HEK293 (cell line): Measurements from ENCODE around the gene MOV10L1.

Experiments used
- BCL11B ChIP-seq: fragments of 450-650 bp; formaldehyde crosslinking; IDR thresholded peaks from 2 replicates; pipeline ENCODE4 v1.5.1; 2016; ENCODE audit warnings: low read depth, missing biosample characterization, missing genetic modification characterization
- GFI1B ChIP-seq: fragments of 450-650 bp; formaldehyde crosslinking; IDR thresholded peaks from 2 replicates; pipeline ENCODE4 v1.5.1; 2016; ENCODE audit warnings: missing biosample characterization, missing genetic modification characterization
- KLF1 ChIP-seq: fragments of 450-650 bp; formaldehyde crosslinking; IDR thresholded peaks from 2 replicates; pipeline ENCODE4 v1.5.1; 2016; ENCODE audit warnings: missing biosample characterization, missing genetic modification characterization
- RBAK ChIP-seq: fragments of 450-650 bp; formaldehyde crosslinking; IDR thresholded peaks from 2 replicates; pipeline ENCODE4 v1.5.1; 2016; ENCODE audit warnings: missing biosample characterization, missing genetic modification characterization
- SP7 ChIP-seq: fragments of 450-650 bp; formaldehyde crosslinking; IDR thresholded peaks from 2 replicates; pipeline ENCODE4 v1.5.1; 2016; ENCODE audit warnings: missing biosample characterization, missing genetic modification characterization
- ZBTB48 ChIP-seq: fragments of 450-650 bp; formaldehyde crosslinking; IDR thresholded peaks from 2 replicates; pipeline ENCODE4 v1.5.1; 2016; ENCODE audit warnings: missing biosample characterization, missing genetic modification characterization
- ZBTB7A ChIP-seq: fragments of 450-650 bp; formaldehyde crosslinking; IDR thresholded peaks from 2 replicates; pipeline ENCODE4 v1.5.1; 2016; ENCODE audit warnings: low read depth, missing biosample characterization, missing genetic modification characterization
- ZNF121 ChIP-seq: fragments of 450-650 bp; formaldehyde crosslinking; IDR thresholded peaks from 2 replicates; pipeline ENCODE4 v1.5.1; 2016; ENCODE audit warnings: missing biosample characterization, missing genetic modification characterization
- ZNF133 ChIP-seq: fragments of 450-650 bp; formaldehyde crosslinking; IDR thresholded peaks from 2 replicates; pipeline ENCODE4 v1.5.1; 2016; ENCODE audit warnings: missing biosample characterization, missing genetic modification characterization
- ZNF140 ChIP-seq: fragments of 450-650 bp; formaldehyde crosslinking; IDR thresholded peaks from 2 replicates; pipeline ENCODE4 v1.5.1; 2016; ENCODE audit warnings: missing biosample characterization, missing genetic modification characterization
- ZNF155 ChIP-seq: fragments of 450-650 bp; formaldehyde crosslinking; IDR thresholded peaks from 2 replicates; pipeline ENCODE4 v1.5.1; 2016; ENCODE audit warnings: missing biosample characterization, missing genetic modification characterization
- ZNF239 ChIP-seq: fragments of 450-650 bp; formaldehyde crosslinking; IDR thresholded peaks from 2 replicates; pipeline ENCODE4 v1.5.1; 2016; ENCODE audit warnings: missing biosample characterization, missing genetic modification characterization
- ZNF274 ChIP-seq, 2 experiments: fragments of 200-500 bp in 1 of 2; fragments of 450-650 bp in 1 of 2; sonication (Bioruptor generic) in 1 of 2; formaldehyde crosslinking in 1 of 2; IDR thresholded peaks; 2 replicates each; pipeline versions ENCODE4 v1.5.1 to v1.6.1; 2014 to 2016; ENCODE audit warnings: borderline replicate concordance in 1 of 2, inconsistent platforms in 1 of 2, low read length in 1 of 2, missing biosample characterization in 1 of 2, missing genetic modification characterization in 1 of 2
- ZNF280C ChIP-seq: fragments of 450-650 bp; formaldehyde crosslinking; IDR thresholded peaks from 2 replicates; pipeline ENCODE4 v1.5.1; 2016; ENCODE audit warnings: missing biosample characterization, missing genetic modification characterization
- ZNF280D ChIP-seq: fragments of 450-650 bp; formaldehyde crosslinking; IDR thresholded peaks from 2 replicates; pipeline ENCODE4 v1.5.1; 2016; ENCODE audit warnings: missing biosample characterization, missing genetic modification characterization
- ZNF302 ChIP-seq: fragments of 450-650 bp; formaldehyde crosslinking; IDR thresholded peaks from 2 replicates; pipeline ENCODE4 v1.5.1; 2016; ENCODE audit warnings: missing biosample characterization, missing genetic modification characterization, low read depth
- ZNF335 ChIP-seq: fragments of 450-650 bp; formaldehyde crosslinking; conservative IDR thresholded peaks from 2 replicates; pipeline ENCODE4 v1.5.1; 2016; ENCODE audit warnings: missing biosample characterization, missing genetic modification characterization
- ZNF404 ChIP-seq: fragments of 450-650 bp; formaldehyde crosslinking; IDR thresholded peaks from 2 replicates; pipeline ENCODE4 v1.5.1; 2017; ENCODE audit warnings: missing biosample characterization, missing genetic modification characterization
- ZNF426 ChIP-seq: fragments of 450-650 bp; formaldehyde crosslinking; IDR thresholded peaks from 2 replicates; pipeline ENCODE4 v1.5.1; 2017; ENCODE audit warnings: missing biosample characterization, missing genetic modification characterization, mild to moderate bottlenecking, inconsistent platforms, moderate library complexity
- ZNF518A ChIP-seq: fragments of 450-650 bp; formaldehyde crosslinking; conservative IDR thresholded peaks from 2 replicates; pipeline ENCODE4 v1.5.1; 2016; ENCODE audit warnings: low read depth, missing biosample characterization, missing genetic modification characterization
- ZNF521 ChIP-seq: fragments of 450-650 bp; formaldehyde crosslinking; IDR thresholded peaks from 2 replicates; pipeline ENCODE4 v1.5.1; 2017; ENCODE audit warnings: missing biosample characterization, mild to moderate bottlenecking, missing genetic modification characterization
- ZNF529 ChIP-seq: fragments of 450-650 bp; formaldehyde crosslinking; IDR thresholded peaks from 2 replicates; pipeline ENCODE4 v1.5.1; 2017; ENCODE audit warnings: missing genetic modification characterization, missing biosample characterization; ENCODE audit not compliant: insufficient replicate concordance
- ZNF664 ChIP-seq: fragments of 450-650 bp; formaldehyde crosslinking; IDR thresholded peaks from 2 replicates; pipeline ENCODE4 v1.5.1; 2016; ENCODE audit warnings: missing biosample characterization, missing genetic modification characterization
- ZNF692 ChIP-seq: fragments of 450-650 bp; formaldehyde crosslinking; IDR thresholded peaks from 2 replicates; pipeline ENCODE4 v1.5.1; 2016; ENCODE audit warnings: missing biosample characterization, missing genetic modification characterization
- ZNF747 ChIP-seq: fragments of 450-650 bp; formaldehyde crosslinking; IDR thresholded peaks from 2 replicates; pipeline ENCODE4 v1.5.1; 2016; ENCODE audit warnings: missing biosample characterization, missing genetic modification characterization
- ZNF777 ChIP-seq: fragments of 450-650 bp; formaldehyde crosslinking; IDR thresholded peaks from 2 replicates; pipeline ENCODE4 v1.5.1; 2017; ENCODE audit warnings: missing biosample characterization, missing genetic modification characterization, borderline replicate concordance
- ZSCAN16 ChIP-seq: fragments of 450-650 bp; formaldehyde crosslinking; IDR thresholded peaks from 2 replicates; pipeline ENCODE4 v1.5.1; 2016; ENCODE audit warnings: missing biosample characterization, missing genetic modification characterization
- ZSCAN23 ChIP-seq: fragments of 450-650 bp; formaldehyde crosslinking; IDR thresholded peaks from 2 replicates; pipeline ENCODE4 v1.5.1; 2016; ENCODE audit warnings: missing biosample characterization, missing genetic modification characterization
- ZSCAN30 ChIP-seq: fragments of 450-650 bp; IDR thresholded peaks from 2 replicates; pipeline ENCODE4 v1.5.1; 2018; ENCODE audit warnings: missing biosample characterization, mild to moderate bottlenecking, missing genetic modification characterization, moderate library complexity

The MOV10L1 gene

GRCh38 chr22:50185375-50186087 lies 95.7 kb downstream of the MOV10L1 start, which contains the start of gene TRABD (continued):
- no peak for TF ChIP-seq ZBTB7A (tag by site-specific recombination)
- TF ChIP-seq ZNF404: no peak
- no peak for TF ChIP-seq BCL11B
- TF ChIP-seq ZNF747: no peak
- TF ChIP-seq GFI1B (tag by site-specific recombination): no peak
- no peak for TF ChIP-seq ZNF274 (IDR thresholded peaks at IDR 0.05; ENCODE audit: low read length)
- TF ChIP-seq ZNF274 (tag by site-specific recombination; IDR thresholded peaks at IDR 0.05; ENCODE audit: borderline replicate concordance): no peak
- no peak for TF ChIP-seq ZNF140 (tag by site-specific recombination)
- peak; percentile 70; the same call in 1 of the 2 replicates for TF ChIP-seq ZSCAN30 (tag by site-specific recombination)
- TF ChIP-seq ZBTB48 (tag by site-specific recombination): no peak
- TF ChIP-seq ZSCAN16: no peak
- TF ChIP-seq ZNF521 (tag by site-specific recombination): no peak
- TF ChIP-seq ZNF664 (tag by site-specific recombination): no peak
- TF ChIP-seq ZNF777: no peak
- TF ChIP-seq RBAK: no peak
- TF ChIP-seq ZSCAN23 (tag by site-specific recombination): no peak
- no peak for TF ChIP-seq ZNF239
- TF ChIP-seq ZNF692 (tag by site-specific recombination): 0 out of 2 replicates have a peak, but pooled peaks have one; percentile 23
- no peak for TF ChIP-seq ZNF280C (tag by site-specific recombination)
- TF ChIP-seq ZNF280D (tag by site-specific recombination): no peak
- TF ChIP-seq ZNF133 (tag by site-specific recombination): no peak
- TF ChIP-seq ZNF518A: no peak
- TF ChIP-seq ZNF529 (tag by site-specific recombination): no peak
- TF ChIP-seq ZNF335 (tag by site-specific recombination): peak; percentile 42
- peak; percentile 61 for TF ChIP-seq SP7 (tag by site-specific recombination)
- peak; percentile 54; the same call in 1 of the 2 replicates for TF ChIP-seq KLF1 (tag by site-specific recombination)
- 0 out of 2 replicates have a peak, but pooled peaks have one; percentile 14 for TF ChIP-seq ZNF121 (tag by site-specific recombination)
- TF ChIP-seq ZNF155 (tag by site-specific recombination): no peak
- TF ChIP-seq ZNF302 (tag by site-specific recombination): no peak
- TF ChIP-seq ZNF426 (tag by site-specific recombination): no peak
